IPS-NIHi11 (cell line): ENCODE data around the gene BTBD18.
A peak's percentile ranks its signal among the peaks of the same experiment; 100 is the strongest.

Experiments used
- DNase-seq: peaks from one replicate; pipeline ENCODE4 v3.0.0; 2012; ENCODE audit warnings: mixed read lengths, low spot score

The BTBD18 gene

DNA sequence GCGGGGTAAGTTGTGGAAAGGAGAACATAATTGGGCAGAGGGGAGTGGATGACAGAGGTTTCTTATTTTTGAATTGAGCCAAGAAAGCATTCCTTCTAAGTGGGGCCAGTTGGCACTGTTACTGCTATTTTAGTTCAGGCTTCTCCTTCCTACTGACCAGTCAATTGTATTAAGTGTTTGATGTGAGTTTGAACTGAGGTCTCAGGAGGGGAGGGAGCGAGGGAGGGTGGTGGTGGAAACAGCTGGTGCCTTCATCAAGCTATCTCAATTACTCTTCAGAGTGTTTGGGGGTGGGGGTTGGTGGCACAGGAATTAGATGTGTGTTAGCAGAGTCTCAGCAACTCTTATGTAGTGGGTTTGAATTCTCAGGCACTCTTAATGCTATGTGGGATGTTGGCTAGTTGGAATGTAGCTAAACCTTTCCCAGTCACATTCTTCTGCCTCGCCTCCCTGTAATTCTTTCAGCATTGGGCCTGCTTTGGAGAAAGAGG is 24.5 kb upstream of the BTBD18 start:
- DNase-seq, result no peak

DNA sequence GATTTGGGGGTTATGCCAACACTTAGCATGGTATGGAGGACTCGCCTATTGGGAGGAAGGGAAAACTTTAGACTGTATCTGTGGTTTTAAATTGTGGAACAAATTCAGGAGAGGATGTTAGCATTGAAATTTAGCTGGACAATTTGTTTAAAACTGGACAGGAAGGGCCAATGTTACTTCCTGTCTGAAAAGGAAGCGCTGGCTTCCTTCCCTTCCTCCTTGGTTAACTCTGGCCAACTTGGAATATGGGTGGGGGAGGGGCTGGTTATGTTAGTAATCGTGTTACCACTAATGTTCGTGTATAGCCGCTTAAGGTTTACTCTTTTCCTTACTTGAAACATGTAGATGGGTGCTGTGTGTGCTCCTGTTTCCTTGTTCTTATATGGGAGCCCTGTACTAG is 23.9 kb upstream of the BTBD18 start:
- no peak for DNase-seq

DNA sequence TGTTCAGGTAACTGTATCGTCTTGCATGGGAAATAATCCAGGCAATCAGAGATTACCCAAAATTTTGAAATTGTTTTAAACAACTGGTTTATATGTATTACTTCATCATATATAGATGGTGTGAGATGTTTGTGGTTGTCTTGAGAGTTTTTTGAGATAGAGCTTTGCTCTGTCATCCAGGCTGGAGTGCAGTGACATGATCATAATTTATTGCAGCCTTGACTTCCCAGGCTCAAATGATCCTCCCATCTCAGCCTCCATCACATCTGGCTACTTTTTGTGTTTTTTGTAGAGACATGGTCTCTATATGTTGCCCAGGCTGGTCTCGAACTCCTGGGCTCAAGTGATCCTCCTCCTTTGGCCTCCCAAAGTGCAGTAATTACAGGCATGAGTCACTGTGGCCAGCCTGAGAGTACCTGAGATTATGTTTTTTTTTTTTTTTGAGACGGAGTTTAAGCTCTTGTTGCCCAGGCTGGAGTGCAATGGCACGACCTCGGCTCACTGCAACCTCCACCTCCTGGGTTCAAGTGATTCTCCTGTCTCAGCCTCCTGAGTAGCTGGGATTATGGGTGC is 21.5 kb upstream of the BTBD18 start:
- no peak for DNase-seq

DNA sequence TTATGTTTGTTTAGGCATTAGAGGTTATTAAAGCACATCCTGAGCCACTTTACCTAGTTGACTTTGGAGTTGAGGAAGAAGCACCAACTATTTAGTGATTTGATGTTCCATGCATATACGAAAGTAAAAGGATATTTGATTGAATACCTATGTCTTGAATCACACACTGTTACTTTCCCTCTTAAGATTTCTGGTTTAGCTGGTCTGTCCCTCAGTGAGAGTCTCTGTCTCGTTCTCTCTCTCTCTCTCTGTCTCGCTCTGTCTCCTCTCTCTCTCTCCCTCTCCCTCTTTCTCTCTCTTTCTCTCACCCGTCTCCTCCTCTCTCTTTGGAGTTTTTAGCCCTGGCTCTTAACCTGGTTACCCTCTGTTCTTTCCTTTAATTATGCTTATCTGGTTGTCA is 20.9 kb upstream of the BTBD18 start:
- DNase-seq, result no peak

DNA sequence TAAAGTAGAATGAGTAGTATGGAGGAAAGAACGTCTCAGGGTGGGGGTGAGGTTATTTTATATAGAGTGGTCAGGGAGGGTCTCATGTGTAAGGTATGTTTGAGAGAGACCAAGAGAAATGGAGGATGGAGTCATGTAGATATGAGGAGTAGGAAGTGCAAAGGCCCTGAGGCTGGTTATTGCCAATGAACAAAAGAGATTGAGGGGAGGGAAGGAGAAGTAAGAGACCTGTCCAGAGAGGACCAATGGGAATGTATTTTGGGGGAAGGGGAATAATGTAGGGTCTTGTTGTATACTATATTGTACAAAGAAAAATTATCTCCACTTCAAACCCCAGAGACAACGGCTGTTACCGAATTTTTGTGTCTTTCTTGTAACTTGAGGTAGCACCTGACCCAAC is 19.7 kb upstream of the BTBD18 start:
- DNase-seq, result no peak

DNA sequence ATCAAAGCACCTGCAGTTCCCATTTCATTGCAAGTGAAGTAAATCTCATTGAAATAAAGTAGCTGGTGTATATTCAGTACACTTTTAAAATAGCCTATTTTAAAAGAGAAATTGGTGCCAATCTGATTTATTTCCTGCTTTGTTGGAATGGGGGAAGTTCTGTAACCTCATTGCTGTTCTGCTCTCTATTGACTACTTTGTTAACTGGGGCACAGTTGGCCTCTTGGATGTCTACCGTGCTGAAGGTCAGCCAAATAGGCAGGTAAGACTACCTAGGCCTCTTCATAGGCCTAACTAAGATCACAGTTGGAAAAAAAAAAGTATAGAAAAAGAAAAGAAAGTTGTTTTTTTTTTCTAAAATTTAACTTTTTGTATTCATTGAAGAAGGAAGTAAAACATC is 19.2 kb upstream of the BTBD18 start:
- no peak for DNase-seq

DNA sequence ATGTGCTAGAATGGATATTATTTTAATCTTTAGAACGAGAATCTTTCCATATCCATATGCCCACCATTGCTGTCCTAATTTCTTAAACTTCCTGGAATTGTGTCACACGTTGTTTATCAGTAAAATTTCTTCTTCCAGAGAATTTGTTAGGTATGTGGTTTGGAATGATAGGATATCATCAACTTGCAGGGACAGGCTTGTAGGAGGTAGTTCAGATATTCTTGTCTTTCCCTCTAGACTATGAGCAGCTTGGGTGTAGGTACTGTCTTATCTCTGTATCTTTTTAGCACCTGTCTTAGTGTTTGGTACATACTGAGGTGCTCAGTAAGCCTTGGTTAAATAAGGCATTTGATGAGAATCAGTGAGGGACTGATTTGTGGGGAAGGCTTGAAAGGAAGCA is 13.4 kb upstream of the BTBD18 start:
- DNase-seq, result no peak

DNA sequence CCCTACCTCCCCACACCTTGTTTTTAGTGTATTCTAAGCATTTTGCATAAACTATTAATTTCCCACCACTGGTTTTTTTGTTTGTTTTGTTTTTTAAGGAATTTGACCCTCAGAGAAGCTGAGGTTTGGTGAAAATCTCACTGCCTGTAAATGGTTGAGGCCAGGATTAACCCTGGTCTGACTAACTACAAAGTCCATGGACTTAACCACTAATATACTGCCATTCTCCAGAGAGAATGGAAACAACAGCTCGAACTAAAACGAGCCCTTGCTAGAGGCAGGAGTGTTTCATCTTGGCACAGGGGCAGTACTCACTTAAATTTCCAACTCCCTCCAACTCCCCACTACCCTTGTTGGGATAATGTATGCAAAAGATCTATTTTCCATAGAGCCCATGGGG is 12.9 kb upstream of the BTBD18 start:
- no peak for DNase-seq

DNA sequence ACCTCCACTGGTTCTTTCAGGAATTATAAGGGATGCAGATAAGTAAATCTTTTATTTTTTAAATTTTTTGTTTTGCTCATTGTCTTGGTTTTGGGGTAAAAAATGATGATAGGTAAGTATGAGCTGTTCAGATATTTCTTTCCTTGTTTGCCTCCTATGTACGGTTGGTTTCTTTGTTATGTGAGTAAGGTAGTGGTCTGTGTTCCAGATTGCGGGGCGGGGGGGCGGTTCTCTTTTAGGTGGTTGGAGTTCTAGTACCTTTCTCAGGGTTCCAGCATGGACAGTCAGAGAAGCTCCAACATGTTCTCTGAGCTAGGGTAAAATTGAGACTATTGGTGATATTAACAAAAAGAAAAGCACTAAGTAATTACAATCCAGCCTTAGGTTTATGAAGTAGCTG is 12.4 kb upstream of the BTBD18 start:
- no peak for DNase-seq

DNA sequence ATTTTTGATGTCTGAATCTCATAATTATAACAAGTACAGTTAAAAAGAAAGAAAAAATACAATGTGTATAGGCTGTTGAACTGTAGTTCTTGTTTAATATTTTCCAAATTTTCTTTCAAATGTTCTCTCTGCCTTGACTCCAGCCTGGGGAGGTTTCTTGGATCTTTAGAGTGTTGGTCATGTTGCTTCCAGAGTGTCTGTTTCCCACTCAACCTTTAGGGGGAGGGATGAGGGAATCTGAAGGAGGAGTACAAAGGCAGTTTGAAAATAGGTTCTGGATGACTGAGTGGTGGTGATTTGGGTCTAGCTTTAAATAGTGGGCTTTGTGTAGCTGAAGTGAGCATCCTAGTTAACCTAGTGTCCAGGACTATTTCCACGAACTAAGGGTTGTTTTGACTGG is 11.9 kb upstream of the BTBD18 start:
- peak; percentile 48 for DNase-seq

DNA sequence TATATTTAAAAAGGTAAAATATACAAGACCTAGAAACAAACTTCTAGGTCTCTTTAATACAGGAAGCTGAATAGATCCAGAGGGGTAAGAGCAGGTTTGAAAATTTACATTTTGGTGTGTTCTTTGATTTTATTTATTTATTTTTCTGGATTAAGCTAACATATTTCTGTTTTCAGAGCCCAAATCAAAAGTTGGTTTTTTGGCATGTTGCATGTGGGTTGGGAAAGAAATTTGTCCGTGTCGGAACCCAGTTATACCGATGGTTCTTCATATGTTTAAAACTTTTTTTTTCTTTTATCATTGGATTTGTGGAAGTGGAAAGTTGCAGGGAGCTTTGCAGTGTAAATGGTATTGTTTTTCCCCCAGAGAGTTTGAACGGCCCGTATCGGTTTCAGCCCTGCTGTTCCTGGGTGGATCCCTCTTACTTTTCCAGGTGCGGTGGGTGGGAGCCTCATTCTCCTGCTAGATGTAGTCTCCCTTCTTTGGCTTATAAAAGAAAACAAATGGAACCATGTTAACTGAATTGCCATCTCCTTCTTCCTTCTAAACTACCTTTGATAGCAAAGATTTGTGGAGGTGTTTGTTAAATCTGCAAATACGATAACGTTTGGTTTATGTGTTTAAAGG is 10.7 kb upstream of the BTBD18 start:
- no peak for DNase-seq

DNA sequence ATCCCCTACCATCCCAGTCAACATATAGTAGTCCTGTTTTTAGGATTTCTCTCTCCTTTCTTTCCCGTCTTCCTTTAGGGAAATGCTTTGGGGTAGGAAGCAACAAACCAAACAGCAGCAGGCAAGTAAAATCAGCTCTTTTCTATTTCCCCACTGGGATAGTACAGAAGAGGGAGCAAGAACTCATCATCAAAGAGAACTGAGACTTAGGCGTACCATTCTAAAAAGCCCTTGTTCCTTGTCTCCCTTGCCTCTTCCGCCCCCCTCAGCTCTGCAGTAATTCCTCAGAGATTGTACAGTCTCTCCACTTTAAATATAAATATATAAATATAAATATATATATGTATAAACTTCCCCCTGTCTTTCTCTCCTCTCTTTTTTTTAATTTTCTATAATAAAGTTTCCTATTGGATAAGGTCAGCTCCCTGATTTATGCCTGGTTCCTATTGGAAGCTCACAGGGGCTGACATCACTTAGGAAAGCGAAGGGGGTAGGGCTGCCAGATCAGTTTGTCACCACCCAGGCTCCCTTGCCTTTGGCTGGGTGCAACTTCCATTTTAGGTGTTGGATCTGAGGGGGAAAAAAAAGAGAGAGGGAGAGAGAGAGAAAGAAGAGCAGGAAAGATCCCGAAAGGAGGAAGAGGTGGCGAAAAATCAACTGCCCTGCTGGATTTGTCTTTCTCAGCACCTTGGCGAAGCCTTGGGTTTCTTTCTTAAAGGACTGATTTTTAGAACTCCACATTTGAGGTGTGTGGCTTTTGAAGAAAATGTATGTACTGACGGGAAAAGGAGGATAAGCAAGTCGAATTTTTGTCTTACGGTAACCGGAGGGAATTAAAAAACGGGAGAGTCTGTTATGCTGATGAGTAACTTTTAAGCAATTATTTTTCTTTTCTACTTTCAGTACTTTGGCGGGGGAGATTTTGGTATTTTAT is 9.9 kb upstream of the BTBD18 start, which contains the start of gene CTNND1:
Gene CTNND1 (plus strand): TSS at position 502 of the 934 bp plus-strand sequence. CDS start 29,677 bp downstream, outside the sequence.
- peak; percentile 98 for DNase-seq

DNA sequence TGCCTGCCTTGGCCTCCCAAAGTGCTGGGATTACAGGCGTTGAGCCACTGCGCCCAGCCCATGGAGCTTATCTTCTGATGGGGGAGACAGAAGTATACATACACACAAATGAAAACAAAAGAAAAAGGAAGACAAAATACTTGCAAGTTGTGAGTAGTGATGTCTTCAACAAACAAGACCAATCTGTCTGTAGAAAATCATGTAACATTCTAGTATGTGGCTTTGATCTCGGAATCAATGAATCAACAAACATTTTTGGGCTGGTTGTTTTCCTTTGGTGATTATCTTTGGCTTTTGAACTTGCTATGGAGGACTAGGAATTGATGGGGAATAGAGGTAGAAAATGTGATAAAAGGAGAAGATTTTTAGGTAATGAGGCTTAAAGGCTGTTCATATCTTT is 6.6 kb upstream of the BTBD18 start:
- no peak for DNase-seq

DNA sequence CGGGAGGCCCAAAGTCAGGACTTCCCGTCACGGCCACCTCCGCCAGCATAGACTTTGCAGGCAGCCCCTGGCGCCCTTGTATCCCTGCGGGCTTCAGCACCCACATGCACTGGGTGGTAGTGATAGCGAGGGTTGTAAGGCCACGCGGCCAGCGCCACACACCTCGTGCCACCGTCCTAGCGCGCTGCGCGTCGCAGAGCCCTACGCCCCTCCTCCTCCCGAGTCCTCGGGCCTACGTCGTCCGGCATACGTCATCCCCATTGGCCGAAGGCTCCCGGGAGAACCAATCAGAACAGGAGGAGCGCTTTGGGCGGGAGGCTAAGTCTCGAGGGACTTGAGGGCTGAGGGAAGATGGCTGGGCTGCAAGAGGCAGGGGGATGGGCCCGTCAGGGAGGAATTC is 1.3 kb upstream of the BTBD18 start:
- DNase-seq, result peak; percentile 41

DNA sequence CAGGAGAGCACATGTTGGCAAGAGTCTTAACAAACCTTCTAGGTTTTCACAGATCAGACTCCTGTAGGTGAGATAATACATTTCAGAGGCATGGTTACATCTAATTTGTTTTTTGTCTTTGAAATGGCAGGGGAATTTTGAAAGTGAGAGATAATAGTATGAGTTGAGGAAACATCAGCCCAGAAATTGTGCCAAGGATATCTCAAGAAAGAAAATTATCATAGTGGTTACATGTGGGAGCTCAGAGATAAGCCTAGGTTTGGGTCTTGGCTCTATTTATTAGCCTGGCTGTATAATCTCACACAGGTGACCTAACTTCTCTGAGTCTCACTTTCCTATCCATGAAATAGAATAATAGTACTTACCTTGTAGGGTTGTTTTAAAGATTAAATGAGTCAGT is 443 bp downstream of the BTBD18 start:
- DNase-seq, result no peak

DNA sequence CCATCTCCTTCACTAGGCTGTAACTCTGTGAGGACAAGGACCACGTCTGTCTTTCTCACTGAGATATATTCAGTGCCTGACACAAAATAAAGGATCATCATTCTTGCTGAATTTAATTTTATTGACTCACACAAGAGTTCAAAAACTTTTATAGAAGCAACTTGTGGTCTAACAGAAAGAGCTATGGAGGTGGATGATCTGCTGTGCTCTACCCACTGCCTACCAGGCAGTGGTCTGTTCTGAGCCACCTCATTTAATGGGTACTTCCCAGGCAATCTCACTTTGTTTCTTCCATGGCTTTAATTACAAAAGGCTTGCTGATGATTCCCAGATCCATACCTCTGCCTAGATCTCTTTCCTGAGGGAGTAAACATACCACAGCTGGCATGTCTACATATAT is 4.7 kb downstream of the BTBD18 start:
- DNase-seq, result no peak

DNA sequence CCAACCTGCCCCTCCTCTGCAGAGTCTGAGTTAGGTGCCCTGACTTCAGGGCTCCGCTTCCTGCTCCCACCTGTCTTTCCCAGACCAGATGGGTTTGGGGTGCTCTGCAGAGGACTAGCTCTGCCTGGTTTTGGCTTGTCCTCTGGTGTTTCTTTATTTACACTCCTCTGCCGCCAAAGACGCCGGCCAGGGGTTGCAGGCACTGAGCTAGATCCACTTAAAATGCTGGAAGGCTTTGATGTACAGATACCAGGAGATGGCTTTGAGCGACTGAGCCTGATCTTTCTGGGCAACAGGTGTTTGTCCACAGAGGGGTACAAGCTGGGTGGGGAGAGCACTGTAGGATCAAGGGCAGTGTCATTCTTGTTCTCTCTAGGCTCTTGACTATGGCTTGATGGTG is 6.4 kb downstream of the BTBD18 start:
- DNase-seq, result no peak

DNA sequence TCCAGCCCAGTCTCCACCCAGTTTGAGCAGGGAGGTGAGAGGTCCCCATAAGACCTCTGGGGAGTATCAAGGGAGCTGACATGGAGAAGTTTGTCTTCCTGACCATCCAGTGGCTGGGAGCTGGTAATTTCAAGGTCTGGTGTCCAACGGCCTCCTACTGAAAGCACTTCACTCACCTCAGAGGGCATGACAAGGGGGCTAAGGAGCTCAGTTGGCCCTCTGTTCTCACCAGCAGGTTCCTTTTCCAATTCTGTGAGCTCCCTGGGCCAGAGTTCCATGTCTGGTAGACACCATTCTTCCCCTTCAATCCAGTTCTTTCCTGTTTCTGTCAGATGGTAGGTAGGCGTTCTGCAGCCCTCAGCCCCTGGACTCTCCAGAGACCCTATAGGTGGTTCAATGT is 7.3 kb downstream of the BTBD18 start:
- no peak for DNase-seq

DNA sequence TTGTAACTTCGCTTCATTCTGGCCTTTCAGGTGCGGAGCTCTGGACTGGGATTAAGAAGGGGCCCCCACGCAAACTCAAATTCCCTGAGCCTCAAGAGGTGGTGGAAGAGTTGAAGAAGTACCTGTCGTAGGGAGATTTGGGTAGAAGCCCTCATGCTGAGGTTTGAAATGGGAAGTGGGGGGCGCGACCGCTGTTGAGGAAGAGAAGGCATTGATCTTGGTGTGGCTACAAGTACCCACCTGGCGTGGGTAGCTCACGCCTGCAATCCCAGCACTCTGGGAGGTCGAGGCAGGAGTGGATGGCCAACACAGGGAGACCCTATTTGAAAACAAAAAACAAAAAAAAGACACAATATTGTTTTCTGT is 9.5 kb downstream of the BTBD18 start:
- no peak for DNase-seq

DNA sequence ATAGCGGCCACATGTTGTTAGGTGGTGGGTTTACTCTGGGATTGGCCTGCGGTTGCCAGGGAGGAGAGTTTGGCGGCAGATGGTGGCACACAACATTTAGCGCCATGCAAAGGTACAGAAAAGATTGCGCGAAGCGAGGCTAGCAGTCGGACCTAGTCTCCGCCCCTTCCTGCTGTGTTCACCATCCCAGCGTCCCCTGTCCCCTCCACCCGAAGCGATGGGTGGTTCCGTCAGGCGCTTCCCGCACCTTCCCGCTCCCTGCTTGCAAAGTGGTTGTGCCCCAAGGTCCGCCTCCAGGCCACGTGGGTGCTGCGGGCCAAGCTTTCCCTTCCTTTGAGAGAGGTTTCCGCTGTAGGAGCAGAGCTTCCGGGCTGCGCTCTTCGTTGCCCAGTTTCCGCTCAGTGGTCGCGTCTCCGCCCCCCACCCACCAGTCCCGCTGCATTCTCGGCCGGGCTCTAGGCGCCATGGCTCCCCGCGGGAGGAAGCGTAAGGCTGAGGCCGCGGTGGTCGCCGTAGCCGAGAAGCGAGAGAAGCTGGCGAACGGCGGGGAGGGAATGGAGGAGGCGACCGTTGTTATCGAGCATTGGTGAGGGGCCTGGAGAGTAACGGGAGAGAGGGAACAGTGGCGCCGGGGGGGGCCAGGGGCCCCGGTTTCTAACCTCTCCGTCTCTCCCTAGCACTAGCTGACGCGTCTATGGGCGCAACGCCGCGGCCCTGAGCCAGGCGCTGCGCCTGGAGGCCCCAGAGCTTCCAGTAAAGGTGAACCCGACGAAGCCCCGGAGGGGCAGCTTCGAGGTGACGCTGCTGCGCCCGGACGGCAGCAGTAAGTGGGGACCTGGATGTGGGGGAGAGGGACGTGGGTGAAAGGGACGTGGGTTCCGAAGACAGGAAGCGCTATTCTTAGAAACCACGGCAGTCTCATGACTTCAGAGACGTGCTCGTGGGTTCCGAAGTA is 10.2 kb downstream of the BTBD18 start, which contains the start of gene SELENOH:
Gene SELENOH (plus strand): TSS at position 360 of the 955 bp plus-strand sequence. CDS start 105 bp downstream, at position 465.
- peak; percentile 96 for DNase-seq

DNA sequence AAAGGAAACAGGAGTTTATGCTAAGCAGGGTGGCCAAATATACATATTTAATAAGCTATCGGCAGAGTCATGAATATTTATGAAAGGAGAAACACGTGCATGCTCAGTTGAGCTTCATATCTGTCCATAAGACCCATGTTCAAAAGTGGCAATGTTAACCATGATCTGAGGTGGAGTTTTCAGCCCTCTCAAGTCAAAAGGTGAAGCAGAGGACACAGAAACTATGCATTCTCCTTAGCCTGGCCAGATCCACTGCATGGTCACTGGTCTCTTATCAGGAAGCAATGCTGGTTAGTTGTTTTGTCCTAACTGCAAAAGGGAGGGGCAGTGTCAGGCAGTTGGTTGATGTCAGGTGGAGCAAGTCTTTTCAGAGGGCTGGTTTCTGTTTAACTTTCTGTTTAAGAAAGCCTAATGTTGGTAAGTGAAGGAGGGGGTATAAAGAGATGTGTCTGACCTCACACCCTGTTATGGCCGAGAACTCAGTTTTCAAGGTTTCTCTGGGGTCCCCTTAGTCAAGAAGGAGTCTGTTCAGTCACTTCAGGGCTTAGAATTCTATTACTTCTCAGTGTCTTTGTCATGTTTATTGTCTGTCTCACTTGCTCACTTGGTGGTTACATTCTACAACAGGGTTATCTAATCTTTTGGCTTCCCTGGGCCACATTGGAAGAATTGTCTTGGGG is 15.9 kb downstream of the BTBD18 start:
- no peak for DNase-seq
